HepG2 (cell line): ENCODE data around the gene PPA1. TPM values are rescaled to one million over a fixed set of nuclear protein-coding genes. Genes with fewer than 3 reads are reported as not detected.

Source experiments
- ATAC-seq: fragments of 200-7000 bp; cut with Tn5 transposase; 3 replicates; pipeline ENCODE4 v1.9.1; 2020; ENCODE audit warnings: mild to moderate bottlenecking, moderate library complexity
- BruUV-seq: library from RNA; stranded (reverse); fragments of 400-500 nt; replicated peaks from 2 replicates; lab custom pipeline; 2021; lab: Mats Ljungman, UMichigan
- CTCF ChIA-PET: fragments of 300-600 bp; formaldehyde crosslinking; extraction: SDS; loops from one replicate; lab custom pipeline; 2021; ENCODE audit warnings: low total read pairs, inconsistent platforms, low intra/inter-chr PET ratio; lab: Yijun Ruan, JAX
- POLR2A ChIA-PET: fragments of 350-600 bp; sonication (Branson Sonifier 250); formaldehyde crosslinking; loops from one replicate; lab custom pipeline; 2020; ENCODE audit warnings: antibody characterized with exemption, inconsistent platforms; lab: Yijun Ruan, JAX
- DNase-seq: peaks from one replicate; pipeline ENCODE4 v3.0.0-alpha.2; 2015; ENCODE audit warnings: low spot score
- FAIRE-seq: peaks from 3 replicates; lab custom pipeline; 2011; peaks lifted over from hg19 to GRCh38; lab: Jason Lieb, UNC
- H2AFZ ChIP-seq: one replicate; pipeline ENCODE4 v1.6.1; 2011; ENCODE audit warnings: low read length, inconsistent platforms
- H3K27ac ChIP-seq: fragments of 300-600 bp; 3 replicates; pipeline ENCODE4 v1.8.0; 2011; ENCODE audit warnings: mixed run types, mild to moderate bottlenecking, mixed read lengths, low read length, inconsistent platforms; ENCODE audit not compliant: insufficient read depth; ENCODE audit errors: extremely low read length
- H3K27me3 ChIP-seq, 2 experiments: fragments of 200-600 bp in 1 of 2; 2 replicates in 1 of 2; 3 replicates in 1 of 2; pipeline versions ENCODE4 v1.6.0 to v1.8.0; 2011; ENCODE audit warnings: low read length in 2 of 2, mild to moderate bottlenecking in 2 of 2, moderate library complexity in 2 of 2, inconsistent platforms in 1 of 2; ENCODE audit not compliant: insufficient read depth in 2 of 2, control insufficient read depth in 1 of 2
- H3K36me3 ChIP-seq, 2 experiments: fragments of 200-600 bp in 1 of 2; replicated peaks in 1 of 2; 2 replicates in 1 of 2; 3 replicates in 1 of 2; pipeline versions ENCODE4 v1.5.1 to v1.8.0; 2011; ENCODE audit warnings: low read length in 2 of 2, inconsistent platforms in 1 of 2; ENCODE audit not compliant: insufficient read depth in 2 of 2, control insufficient read depth in 1 of 2
- H3K4me1 ChIP-seq: 2 replicates; pipeline ENCODE4 v1.5.1; 2012; ENCODE audit warnings: low read length, inconsistent platforms; ENCODE audit not compliant: insufficient read depth
- H3K4me2 ChIP-seq: 2 replicates; pipeline ENCODE4 v1.6.0; 2011; ENCODE audit warnings: low read depth, low read length, inconsistent platforms
- H3K4me3 ChIP-seq, 3 experiments: fragments of 200-600 bp in 1 of 3; sonication (generic), shearing (Covaris generic) in 1 of 3; replicated peaks in 1 of 3; 2 replicates each; pipeline ENCODE4 v1.5.1; 2011 to 2016; ENCODE audit warnings: low read length in 3 of 3, inconsistent platforms in 2 of 3, low read depth in 2 of 3, mild to moderate bottlenecking in 2 of 3, control low read depth in 1 of 3, mixed read lengths in 1 of 3; ENCODE audit not compliant: insufficient read depth in 1 of 3
- H3K79me2 ChIP-seq: one replicate; pipeline ENCODE4 v1.6.1; 2011; ENCODE audit warnings: low read length, inconsistent platforms; ENCODE audit not compliant: insufficient read depth
- H3K9ac ChIP-seq: 2 replicates; pipeline ENCODE4 v1.6.0; 2011; ENCODE audit warnings: mild to moderate bottlenecking, low read depth, low read length, inconsistent platforms; ENCODE audit not compliant: insufficient read depth
- H3K9me3 ChIP-seq: 2 replicates; pipeline ENCODE4 v1.5.1; 2012; ENCODE audit warnings: mild to moderate bottlenecking, low read length
- H4K20me1 ChIP-seq: 2 replicates; pipeline ENCODE4 v1.6.0; 2011; ENCODE audit warnings: inconsistent platforms, mild to moderate bottlenecking, low read length, moderate library complexity; ENCODE audit not compliant: insufficient read depth
- MTF2 ChIP-seq: sonication (generic); formaldehyde crosslinking; IDR thresholded peaks from 2 replicates; pipeline ENCODE4 v1.5.0; 2020; ENCODE audit warnings: missing genetic modification reagents, borderline replicate concordance
- TSC22D2 ChIP-seq: sonication (generic); formaldehyde crosslinking; IDR thresholded peaks from 2 replicates; pipeline ENCODE4 v1.5.1; 2020; ENCODE audit warnings: missing genetic modification reagents, mild to moderate bottlenecking, borderline replicate concordance
- ZNF570 ChIP-seq: sonication (generic); formaldehyde crosslinking; IDR thresholded peaks from 2 replicates; pipeline ENCODE4 v1.4.0; 2020; ENCODE audit warnings: mild to moderate bottlenecking, missing genetic modification reagents, borderline replicate concordance
- ZNF615 ChIP-seq: sonication (generic); formaldehyde crosslinking; IDR thresholded peaks from 2 replicates; pipeline ENCODE4 v1.5.0; 2020; ENCODE audit warnings: mild to moderate bottlenecking, missing genetic modification reagents, borderline replicate concordance
- WGBS: methylation state at CpG from one replicate; pipeline ENCODE4 v1.1.6; 2017; ENCODE audit warnings: low lambda C conversion rate; 5-methylcytosine and 5-hydroxymethylcytosine counted together
- in situ Hi-C: cut with HindIII; loops from 2 replicates; pipeline ENCODE4 v1.10.0; 2017; ENCODE audit warnings: low pct_unique_long_range_greater_than_20kb; ENCODE audit not compliant: extremely low pct_ligation_motif_present
- intact Hi-C: fragments of 100-400 bp; cut with micrococcal nuclease; formaldehyde crosslinking; loops from one replicate; pipeline ENCODE4 v1.10.0; 2022; ENCODE audit not compliant: unreplicated experiment
- polyA plus RNA-seq, 8 experiments: library from polyadenylated mRNA; depleted of rRNA in 3 of 8; stranded (reverse) in 7 of 8; unstranded in 1 of 8; fragments of >200 nt; fragmentation: Illumina TruSeq in 4 of 8; extraction: Trizol in 4 of 8; gene quantifications; 2 replicates each; pipeline versions ENCODE4 v1.2.1 to v1.2.3, GENCODE V29; 2011 to 2016; ENCODE audit warnings: low read depth in 4 of 8, missing spikeins in 1 of 8, mixed read lengths in 1 of 8; ENCODE audit not compliant: insufficient read depth in 1 of 8
- total RNA-seq, 5 experiments: library from RNA; depleted of rRNA; stranded (reverse); fragments of >200 nt; fragmentation: Illumina TruSeq; extraction: Trizol; gene quantifications; 2 replicates each; pipeline ENCODE4 v1.2.3, GENCODE V29; 2016; ENCODE audit warnings: low read depth in 1 of 5
- TF ChIP-seq, protein P1 (sequence below), 2 experiments: IDR thresholded peaks; 2 replicates each; pipeline ENCODE4 v1.6.1; 2011 to 2012; ENCODE audit warnings: low read length in 2 of 2, borderline replicate concordance in 1 of 2, low read depth in 1 of 2, mild to moderate bottlenecking in 1 of 2, moderate library complexity in 1 of 2

Gene PPA1
- total and polyA plus RNA-seq, 2 of the 13 experiments (the other 11 are each of a cell fraction or from before 2014, with no cell fraction given): 136 to 250 TPM

DNA sequence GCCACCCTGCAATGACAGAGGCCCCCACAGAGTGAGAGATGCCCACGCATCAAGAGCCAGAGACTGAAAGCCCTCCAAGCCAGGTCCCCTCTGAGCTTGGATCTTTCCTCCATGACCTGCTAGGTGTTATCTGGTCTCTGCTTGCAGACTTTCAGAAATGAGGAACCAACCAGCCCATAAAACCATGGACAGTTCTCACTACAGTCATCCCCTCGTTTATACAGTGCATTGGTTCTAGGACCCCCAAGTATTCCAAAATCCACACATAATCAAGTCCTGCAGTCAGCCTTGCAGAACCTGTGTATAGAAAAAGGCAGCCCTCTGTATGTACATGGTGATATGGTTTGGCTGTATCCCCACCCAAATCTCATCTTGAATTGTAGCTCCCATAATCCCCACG is 27.5 kb upstream of the PPA1 start:
- peaks cover 42% of the 10 kb centered on the region for H3K4me1 ChIP-seq
- DNase-seq (no peak), ATAC-seq (no peak), FAIRE-seq (no peak)
- intact Hi-C loops (no loop called here), in situ Hi-C loops (no loop called here)
- peaks cover 9% of the 10 kb centered on the region for H3K9me3 ChIP-seq
- no TSS peak for BruUV-seq
- H3K4me2 ChIP-seq: no peak overlapping the region
- no peaks in the 10 kb centered on the region for H3K79me2 ChIP-seq
- H3K9ac ChIP-seq: no peak overlapping the region
- POLR2A ChIA-PET: no interaction called here
- no peaks in the 10 kb centered on the region for H4K20me1 ChIP-seq
- H3K36me3 ChIP-seq: no peaks in the 10 kb centered on the region
- peaks cover 0 to 8% of the 10 kb centered on the region in 2 experiments; a peak in 3 of 5 replicates for H3K27me3 ChIP-seq
- H3K4me3 ChIP-seq: no peak overlapping the region
- TF ChIP-seq ZNF615 (CRISPR knock-in tag): no peak
- no peak for TF ChIP-seq MTF2 (CRISPR knock-in tag)
- TF ChIP-seq ZNF570 (CRISPR knock-in tag): no peak
- TF ChIP-seq TSC22D2 (CRISPR knock-in tag): no peak
- TF ChIP-seq, protein P1, sequence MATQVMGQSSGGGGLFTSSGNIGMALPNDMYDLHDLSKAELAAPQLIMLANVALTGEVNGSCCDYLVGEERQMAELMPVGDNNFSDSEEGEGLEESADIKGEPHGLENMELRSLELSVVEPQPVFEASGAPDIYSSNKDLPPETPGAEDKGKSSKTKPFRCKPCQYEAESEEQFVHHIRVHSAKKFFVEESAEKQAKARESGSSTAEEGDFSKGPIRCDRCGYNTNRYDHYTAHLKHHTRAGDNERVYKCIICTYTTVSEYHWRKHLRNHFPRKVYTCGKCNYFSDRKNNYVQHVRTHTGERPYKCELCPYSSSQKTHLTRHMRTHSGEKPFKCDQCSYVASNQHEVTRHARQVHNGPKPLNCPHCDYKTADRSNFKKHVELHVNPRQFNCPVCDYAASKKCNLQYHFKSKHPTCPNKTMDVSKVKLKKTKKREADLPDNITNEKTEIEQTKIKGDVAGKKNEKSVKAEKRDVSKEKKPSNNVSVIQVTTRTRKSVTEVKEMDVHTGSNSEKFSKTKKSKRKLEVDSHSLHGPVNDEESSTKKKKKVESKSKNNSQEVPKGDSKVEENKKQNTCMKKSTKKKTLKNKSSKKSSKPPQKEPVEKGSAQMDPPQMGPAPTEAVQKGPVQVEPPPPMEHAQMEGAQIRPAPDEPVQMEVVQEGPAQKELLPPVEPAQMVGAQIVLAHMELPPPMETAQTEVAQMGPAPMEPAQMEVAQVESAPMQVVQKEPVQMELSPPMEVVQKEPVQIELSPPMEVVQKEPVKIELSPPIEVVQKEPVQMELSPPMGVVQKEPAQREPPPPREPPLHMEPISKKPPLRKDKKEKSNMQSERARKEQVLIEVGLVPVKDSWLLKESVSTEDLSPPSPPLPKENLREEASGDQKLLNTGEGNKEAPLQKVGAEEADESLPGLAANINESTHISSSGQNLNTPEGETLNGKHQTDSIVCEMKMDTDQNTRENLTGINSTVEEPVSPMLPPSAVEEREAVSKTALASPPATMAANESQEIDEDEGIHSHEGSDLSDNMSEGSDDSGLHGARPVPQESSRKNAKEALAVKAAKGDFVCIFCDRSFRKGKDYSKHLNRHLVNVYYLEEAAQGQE (IDR thresholded peaks at IDR 0.05; ENCODE audit: borderline replicate concordance in 1 of 2, low read depth in 1 of 2, low read length in 2 of 2): 0 out of 4 replicates have a peak, but pooled peaks of 1 of the 2 experiments have one; percentile 9
- no peak overlapping the region for H2AFZ ChIP-seq
- CTCF ChIA-PET: no interaction called here
- 50% methylated on average over 3 of the region's 3 CpGs for WGBS
- H3K27ac ChIP-seq: no peak overlapping the region
